H1 (cell line): ENCODE measurements around the gene SIM2. TPM values are rescaled to one million over a fixed set of nuclear protein-coding genes. Genes with fewer than 3 reads are reported as not detected.

Experiments used
- CTCF ChIA-PET: fragments of 300-600 bp; sonication (Branson Sonifier 250); formaldehyde crosslinking; loops from one replicate; lab custom pipeline; 2021; ENCODE audit not compliant: partially characterized antibody; lab: Charles Lee
- POLR2A ChIA-PET: fragments of 300-600 bp; sonication (Branson Sonifier 250); formaldehyde crosslinking; loops from one replicate; lab custom pipeline; 2021; ENCODE audit warnings: inconsistent platforms; ENCODE audit not compliant: partially characterized antibody; lab: Charles Lee
- DNase-seq, 2 experiments: peaks; one replicate each; pipeline versions ENCODE4 v3.0.0 to v3.0.0-alpha.2; 2010 to 2022; ENCODE audit warnings: low spot score in 2 of 2, low read depth in 1 of 2, mixed read lengths in 1 of 2
- FAIRE-seq: peaks from 2 replicates; lab custom pipeline; 2011; peaks lifted over from hg19 to GRCh38; lab: Jason Lieb, UNC
- H2AFZ ChIP-seq: 2 replicates; pipeline ENCODE4 v1.8.1; 2012; ENCODE audit warnings: low read length, inconsistent platforms
- H2AK5ac ChIP-seq: 2 replicates; pipeline ENCODE4 v1.6.1; 2013; ENCODE audit warnings: low read depth, low read length
- H2BK120ac ChIP-seq: replicated peaks from 2 replicates; pipeline ENCODE3; 2013; ENCODE audit warnings: low read depth, low read length, inconsistent platforms
- H2BK12ac ChIP-seq: 2 replicates; pipeline ENCODE4 v1.6.1; 2013; ENCODE audit warnings: low read depth, low read length
- H2BK15ac ChIP-seq: 2 replicates; pipeline ENCODE4 v1.6.1; 2013; ENCODE audit warnings: low read length
- H2BK20ac ChIP-seq: 2 replicates; pipeline ENCODE4 v1.6.1; 2013; ENCODE audit warnings: low read length
- H2BK5ac ChIP-seq: 2 replicates; pipeline ENCODE4 v1.6.1; 2013; ENCODE audit warnings: low read depth, low read length
- H3K14ac ChIP-seq: 2 replicates; pipeline ENCODE4 v1.6.1; 2013; ENCODE audit warnings: inconsistent platforms; ENCODE audit not compliant: insufficient read length
- H3K18ac ChIP-seq: 2 replicates; pipeline ENCODE4 v1.6.1; 2013; ENCODE audit warnings: low read length; ENCODE audit errors: extremely low read depth
- H3K23ac ChIP-seq: 2 replicates; pipeline ENCODE4 v1.6.1; 2013; ENCODE audit warnings: inconsistent platforms; ENCODE audit not compliant: insufficient read length
- H3K23me2 ChIP-seq: 2 replicates; pipeline ENCODE4 v1.6.1; 2013; ENCODE audit warnings: low read depth, low read length
- H3K27ac ChIP-seq: 2 replicates; pipeline ENCODE4 v1.6.1; 2011; ENCODE audit warnings: low read depth, low read length, inconsistent platforms
- H3K27me3 ChIP-seq, 4 experiments: replicated peaks in 1 of 4; 1 replicate in 1 of 4; 2 replicates in 3 of 4; pipeline versions ENCODE4 v1.6.1 to v1.8.1; 2011 to 2013; ENCODE audit warnings: low read length in 3 of 4, mild to moderate bottlenecking in 3 of 4, inconsistent platforms in 2 of 4, mixed read lengths in 2 of 4, moderate library complexity in 1 of 4; ENCODE audit not compliant: control insufficient read depth in 3 of 4, insufficient read depth in 3 of 4; ENCODE audit errors: extremely low read depth in 1 of 4
- H3K36me3 ChIP-seq, 4 experiments: 2 replicates each; pipeline versions ENCODE4 v1.6.1 to v1.8.1; 2011 to 2013; ENCODE audit warnings: mild to moderate bottlenecking in 4 of 4, low read length in 3 of 4, moderate library complexity in 2 of 4, control low read depth in 1 of 4, inconsistent platforms in 1 of 4; ENCODE audit not compliant: insufficient read depth in 4 of 4, control insufficient read depth in 2 of 4
- H3K4ac ChIP-seq: replicated peaks from 2 replicates; pipeline ENCODE3; 2013; ENCODE audit warnings: low read length, low read depth, mixed read lengths, inconsistent platforms; ENCODE audit not compliant: insufficient read length
- H3K4me1 ChIP-seq, 4 experiments: replicated peaks in 1 of 4; 1 replicate in 1 of 4; 2 replicates in 3 of 4; pipeline versions ENCODE4 v1.6.1 to v1.8.1; 2011 to 2013; ENCODE audit warnings: low read length in 3 of 4, inconsistent platforms in 2 of 4, mixed read lengths in 1 of 4; ENCODE audit not compliant: insufficient read depth in 4 of 4, control insufficient read depth in 3 of 4
- H3K4me2 ChIP-seq, 2 experiments: 2 replicates each; pipeline versions ENCODE4 v1.6.1 to v1.8.1; 2011 to 2013; ENCODE audit warnings: low read depth in 2 of 2, low read length in 2 of 2, control low read depth in 1 of 2, inconsistent platforms in 1 of 2, mild to moderate bottlenecking in 1 of 2; ENCODE audit not compliant: insufficient read depth in 1 of 2
- H3K4me3 ChIP-seq, 4 experiments: fragments of 200-600, 300-600 bp in 1 of 4; sonication (generic), shearing (Covaris generic), sonication (Bioruptor Twin) in 1 of 4; 2 replicates each; pipeline versions ENCODE4 v1.5.1 to v1.8.1; 2011 to 2016; ENCODE audit warnings: low read length in 4 of 4, low read depth in 3 of 4, control low read depth in 2 of 4, inconsistent platforms in 2 of 4, mild to moderate bottlenecking in 2 of 4, mixed read lengths in 1 of 4, moderate library complexity in 1 of 4; ENCODE audit not compliant: insufficient read depth in 2 of 4; ENCODE audit errors: extremely low read depth in 1 of 4
- H3K56ac ChIP-seq: replicated peaks from 2 replicates; pipeline ENCODE3; 2013; ENCODE audit warnings: low read depth, mild to moderate bottlenecking, mixed read lengths, low read length, inconsistent platforms; ENCODE audit not compliant: insufficient read length
- H3K79me1 ChIP-seq: 2 replicates; pipeline ENCODE4 v1.6.1; 2013; ENCODE audit warnings: low read depth, low read length, control low read depth
- H3K79me2 ChIP-seq, 2 experiments: 2 replicates each; pipeline versions ENCODE4 v1.6.1 to v1.8.1; 2012 to 2013; ENCODE audit warnings: low read length in 2 of 2, mild to moderate bottlenecking in 2 of 2, inconsistent platforms in 1 of 2; ENCODE audit not compliant: insufficient read depth in 2 of 2, control insufficient read depth in 1 of 2
- H3K9ac ChIP-seq, 4 experiments: replicated peaks in 1 of 4; 1 replicate in 1 of 4; 2 replicates in 3 of 4; pipeline versions ENCODE4 v1.6.1 to v1.8.1; 2011 to 2013; ENCODE audit warnings: low read depth in 3 of 4, low read length in 3 of 4, control low read depth in 2 of 4, mild to moderate bottlenecking in 2 of 4, moderate library complexity in 2 of 4, inconsistent platforms in 1 of 4; ENCODE audit errors: extremely low read depth in 1 of 4
- H3K9me3 ChIP-seq, 2 experiments: 2 replicates each; pipeline versions ENCODE4 v1.6.1 to v1.8.1; 2012 to 2013; ENCODE audit warnings: mild to moderate bottlenecking in 2 of 2, moderate library complexity in 2 of 2, control low read depth in 1 of 2, inconsistent platforms in 1 of 2, low read depth in 1 of 2, low read length in 1 of 2, mixed read lengths in 1 of 2; ENCODE audit not compliant: insufficient read depth in 2 of 2
- H4K20me1 ChIP-seq, 2 experiments: replicated peaks in 1 of 2; 2 replicates each; pipeline versions ENCODE3 to v1.8.1; 2011 to 2013; ENCODE audit warnings: inconsistent platforms in 2 of 2, low read length in 2 of 2, mild to moderate bottlenecking in 1 of 2; ENCODE audit not compliant: insufficient read depth in 2 of 2, control insufficient read depth in 1 of 2
- H4K5ac ChIP-seq: 2 replicates; pipeline ENCODE4 v1.6.1; 2013; ENCODE audit warnings: low read length, low read depth, mixed read lengths, inconsistent platforms; ENCODE audit not compliant: insufficient read length
- H4K8ac ChIP-seq: 2 replicates; pipeline ENCODE4 v1.8.0; 2013; ENCODE audit warnings: mild to moderate bottlenecking, moderate library complexity, low read length, inconsistent platforms; ENCODE audit not compliant: insufficient read depth; ENCODE audit errors: extremely low read depth
- H4K91ac ChIP-seq: replicated peaks from 2 replicates; pipeline ENCODE3; 2013; ENCODE audit warnings: low read length, mixed read lengths, inconsistent platforms; ENCODE audit not compliant: insufficient read length
- RXRA ChIP-seq: IDR thresholded peaks from 2 replicates; pipeline ENCODE4 v1.6.1; 2011; ENCODE audit warnings: low read depth, mild to moderate bottlenecking, low read length, moderate library complexity; ENCODE audit not compliant: insufficient read depth
- TBP ChIP-seq: IDR thresholded peaks from 2 replicates; pipeline ENCODE4 v1.6.1; 2011; ENCODE audit warnings: low read depth, low read length, improper control_type of control experiment
- WGBS, 2 experiments: shearing (Covaris generic) in 1 of 2; methylation state at CpG; one replicate each; pipeline versions ENCODE4 v1.1.6 to v1.1.7; 2013 to 2015; ENCODE audit warnings: low lambda C conversion rate in 2 of 2, mixed read lengths in 2 of 2, inconsistent platforms in 1 of 2, low coverage in 1 of 2, missing lambda C conversion rate in 1 of 2; ENCODE audit not compliant: insufficient replicate concordance in 2 of 2, insufficient coverage in 1 of 2, insufficient read length in 1 of 2; ENCODE audit errors: extremely low coverage in 1 of 2, missing lambda C conversion rate in 1 of 2; 5-methylcytosine and 5-hydroxymethylcytosine counted together
- polyA plus RNA-seq, 7 experiments: library from polyadenylated mRNA; depleted of rRNA in 3 of 7; stranded (reverse) in 5 of 7; unstranded in 2 of 7; fragments of >200 nt in 5 of 7; fragments of 200-250 nt in 2 of 7; gene quantifications; 1 replicate in 5 of 7; 2 replicates in 1 of 7; 4 replicates in 1 of 7; pipeline versions ENCODE4 v1.2.1 to v1.2.3, GENCODE V29; 2011 to 2013; ENCODE audit warnings: missing spikeins in 2 of 7, mixed read lengths in 2 of 7
- total RNA-seq: library from RNA; stranded (reverse); fragmentation: NEBNext Ultra II Directional; extraction: Animal tissue kit (Norgen Biotek cat#: 25700); gene quantifications from 2 replicates; pipeline ENCODE4 v1.2.1, GENCODE V29; 2021

SIM2 gene
- total and polyA plus RNA-seq, 2 of the 8 experiments (the other 6 are each of a cell fraction or from before 2014, with no cell fraction given) = 0.05 to 0.26 TPM

DNA sequence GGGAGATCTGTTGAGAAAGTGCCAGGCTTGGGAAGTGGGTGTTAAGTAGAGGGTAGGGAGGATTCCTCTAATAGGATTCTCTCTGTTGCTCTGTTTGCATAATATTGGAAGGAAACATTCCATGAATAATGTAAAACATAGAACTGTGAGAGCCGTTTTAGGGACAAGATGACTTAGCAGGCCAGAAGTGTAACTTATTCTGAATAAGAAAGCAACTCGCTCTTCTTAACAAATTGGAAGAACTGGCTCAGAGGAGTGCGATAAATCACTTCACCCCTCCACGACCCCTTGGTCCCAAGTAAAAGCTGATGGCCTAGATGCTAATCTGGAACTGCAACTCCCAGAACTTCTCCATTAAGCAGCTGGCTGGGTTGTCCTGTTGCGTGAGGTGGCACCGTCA, 19.1 kb downstream of the SIM2 start:
- H3K18ac ChIP-seq = no peak overlapping the region
- peaks cover 0 to 4% (median 1%) of the 10 kb centered on the region in 4 experiments; a peak in 5 of 7 replicates for H3K27me3 ChIP-seq
- WGBS, 2 experiments = 51% methylated on average over 6 of the region's 6 CpGs; no CpG with 5 or more reads in 1 of the 2 experiments
- H3K79me2 ChIP-seq = no peaks in the 10 kb centered on the region
- H3K4me2 ChIP-seq = 0 out of 4 replicates have a peak overlapping the region, but pooled peaks of 1 of the 2 experiments have one; percentile 6
- H2BK5ac ChIP-seq = no peak overlapping the region
- H3K4me1 ChIP-seq = peaks cover 0 to 4% (median 3%) of the 10 kb centered on the region in 4 experiments; a peak in 4 of 7 replicates
- no peaks in the 10 kb centered on the region for H3K36me3 ChIP-seq
- no peak overlapping the region for H4K91ac ChIP-seq
- no peak overlapping the region for H2BK12ac ChIP-seq
- 0 out of 2 replicates have a peak overlapping the region, but pooled peaks have one; percentile 14 for H2AK5ac ChIP-seq
- H3K23me2 ChIP-seq = no peaks in the 10 kb centered on the region
- H2BK120ac ChIP-seq = no peak overlapping the region
- no peak overlapping the region for H4K8ac ChIP-seq
- FAIRE-seq (no peak), DNase-seq (no peak)
- H3K79me1 ChIP-seq = no peaks in the 10 kb centered on the region
- peak overlapping the region; percentile 89; the same call in 1 of the 2 replicates for H2BK15ac ChIP-seq
- H3K27ac ChIP-seq = no peak overlapping the region
- H3K9ac ChIP-seq = no peak overlapping the region
- no peak overlapping the region for H3K14ac ChIP-seq
- no peak overlapping the region for H4K5ac ChIP-seq
- peak; percentile 52; the same call in 1 of the 2 replicates for TF ChIP-seq TBP
- TF ChIP-seq RXRA = no peak
- TF ChIP-seq, all 59 proteins: peak for 1
- CTCF ChIA-PET = interaction anchor here (1.1 to 1.9 kb wide), 5 partner anchors 41 to 213 kb away, joined by 3 to 4 read pairs (median 4); no protein-coding TSS in a partner anchor
- Histone ChIP-seq H2AFZ (no peak overlapping the region), H3K56ac (no peak overlapping the region), H3K23ac (no peak overlapping the region), H3K4ac (no peak overlapping the region), H2BK20ac (no peak overlapping the region), H4K20me1 (no peaks in the 10 kb centered on the region), H3K4me3 (no peak overlapping the region), H3K9me3 (no peaks in the 10 kb centered on the region)
- POLR2A ChIA-PET = no interaction called here
